Spinal cord (tissue), 10 donors: Measurements from ENCODE around the gene CHST4. TPM values are rescaled to one million over a fixed set of nuclear protein-coding genes. Genes with fewer than 3 reads are reported as not detected.

ENCODE experiments used
- DNase-seq, 6 donors: peaks; one replicate each; pipeline versions ENCODE4 v3.0.0 to v3.0.0-alpha.2; 2013 to 2015; ENCODE audit warnings: low spot score in 6 of 6, low read depth in 4 of 6
- H3K27ac ChIP-seq: one replicate; pipeline ENCODE4 v1.5.1; 2013; ENCODE audit warnings: low read depth, low read length, control low read depth
- H3K27me3 ChIP-seq: one replicate; pipeline ENCODE4 v1.6.1; 2013; ENCODE audit warnings: low read length; ENCODE audit not compliant: control insufficient read depth, insufficient read depth
- H3K36me3 ChIP-seq: one replicate; pipeline ENCODE4 v1.6.1; 2013; ENCODE audit warnings: low read length; ENCODE audit not compliant: control insufficient read depth, insufficient read depth
- H3K4me1 ChIP-seq: one replicate; pipeline ENCODE4 v1.6.1; 2013; ENCODE audit warnings: low read length; ENCODE audit not compliant: control insufficient read depth, insufficient read depth
- H3K4me3 ChIP-seq: one replicate; pipeline ENCODE4 v1.5.1; 2013; ENCODE audit warnings: low read depth, low read length, control low read depth
- H3K9me3 ChIP-seq: one replicate; pipeline ENCODE4 v1.6.1; 2013; ENCODE audit warnings: low read length; ENCODE audit not compliant: control insufficient read depth, insufficient read depth
- WGBS: methylation state at CpG from one replicate; pipeline ENCODE4 v1.1.5; 2013; ENCODE audit warnings: missing lambda C conversion rate; ENCODE audit not compliant: insufficient coverage; 5-methylcytosine and 5-hydroxymethylcytosine counted together
- polyA plus RNA-seq, 2 donors: library from polyadenylated mRNA; unstranded; fragments of 120-200 nt; gene quantifications; one replicate each; pipeline ENCODE4 v1.2.1, GENCODE V29; 2013; ENCODE audit not compliant: insufficient read length in 2 of 2
- total RNA-seq, 2 donors: library from RNA; depleted of rRNA in 1 of 2; stranded (reverse); fragments of 120-200 nt in 1 of 2; fragments of >200 nt in 1 of 2; gene quantifications; one replicate each; pipeline versions ENCODE4 v1.2.3 to v1.2.4, GENCODE V29; 2013 to 2014
- donor health status: healthy.

Gene CHST4
- total and polyA plus RNA-seq, 4 donors = 0.25 to 0.50 (median 0.36) TPM

DNA sequence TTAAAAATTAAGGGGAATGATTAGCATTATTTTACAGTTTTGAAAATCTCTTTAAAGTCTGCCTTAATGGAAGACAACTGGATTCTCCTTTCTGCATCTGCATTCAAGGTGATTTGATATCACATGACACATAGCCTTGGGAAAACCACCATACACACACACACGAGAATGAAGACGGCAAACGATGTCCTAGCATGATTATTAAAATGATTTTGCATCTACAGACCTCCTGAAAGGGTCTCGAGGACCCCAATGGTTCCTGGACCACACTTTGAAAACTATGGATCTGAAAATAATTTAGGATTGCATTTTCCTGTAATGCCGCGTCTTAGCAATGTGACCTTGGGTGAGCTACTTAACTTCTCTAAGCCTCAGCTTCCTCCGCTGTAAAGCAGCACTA is 11.8 kb upstream of the CHST4 start:
- H3K9me3 ChIP-seq = peaks cover 2% of the 10 kb centered on the region
- no peak overlapping the region for H3K4me3 ChIP-seq
- no CpG with 5 or more reads among the region's 7 CpGs for WGBS
- H3K36me3 ChIP-seq = no peaks in the 10 kb centered on the region
- H3K27me3 ChIP-seq = no peaks in the 10 kb centered on the region
- no peak for DNase-seq
- no peak overlapping the region for H3K27ac ChIP-seq
- H3K4me1 ChIP-seq = no peaks in the 10 kb centered on the region

- Histone ChIP-seq H3K4me3 (no peak overlapping the region), H3K9me3 (peaks cover 2% of the 10 kb centered on the region), H3K4me1 (no peaks in the 10 kb centered on the region), H3K27me3 (no peaks in the 10 kb centered on the region), H3K27ac (no peak overlapping the region), H3K36me3 (no peaks in the 10 kb centered on the region)
- no peak for DNase-seq
- WGBS = 93% methylated on average over 2 of the region's 3 CpGs
Measured at GRCh38 chr16:71515026-71515425, 11.2 kb upstream of the CHST4 start.

- peak overlapping the region; percentile 15 for H3K27ac ChIP-seq
- DNase-seq = no peak
- no peaks in the 10 kb centered on the region for H3K27me3 ChIP-seq
- no peak overlapping the region for H3K4me3 ChIP-seq
- H3K36me3 ChIP-seq = no peaks in the 10 kb centered on the region
- H3K9me3 ChIP-seq = no peaks in the 10 kb centered on the region
- H3K4me1 ChIP-seq = no peaks in the 10 kb centered on the region
- 81% methylated on average over 3 of the region's 3 CpGs for WGBS
Measured at GRCh38 chr16:71520550-71520949, 5.7 kb upstream of the CHST4 start.

DNA sequence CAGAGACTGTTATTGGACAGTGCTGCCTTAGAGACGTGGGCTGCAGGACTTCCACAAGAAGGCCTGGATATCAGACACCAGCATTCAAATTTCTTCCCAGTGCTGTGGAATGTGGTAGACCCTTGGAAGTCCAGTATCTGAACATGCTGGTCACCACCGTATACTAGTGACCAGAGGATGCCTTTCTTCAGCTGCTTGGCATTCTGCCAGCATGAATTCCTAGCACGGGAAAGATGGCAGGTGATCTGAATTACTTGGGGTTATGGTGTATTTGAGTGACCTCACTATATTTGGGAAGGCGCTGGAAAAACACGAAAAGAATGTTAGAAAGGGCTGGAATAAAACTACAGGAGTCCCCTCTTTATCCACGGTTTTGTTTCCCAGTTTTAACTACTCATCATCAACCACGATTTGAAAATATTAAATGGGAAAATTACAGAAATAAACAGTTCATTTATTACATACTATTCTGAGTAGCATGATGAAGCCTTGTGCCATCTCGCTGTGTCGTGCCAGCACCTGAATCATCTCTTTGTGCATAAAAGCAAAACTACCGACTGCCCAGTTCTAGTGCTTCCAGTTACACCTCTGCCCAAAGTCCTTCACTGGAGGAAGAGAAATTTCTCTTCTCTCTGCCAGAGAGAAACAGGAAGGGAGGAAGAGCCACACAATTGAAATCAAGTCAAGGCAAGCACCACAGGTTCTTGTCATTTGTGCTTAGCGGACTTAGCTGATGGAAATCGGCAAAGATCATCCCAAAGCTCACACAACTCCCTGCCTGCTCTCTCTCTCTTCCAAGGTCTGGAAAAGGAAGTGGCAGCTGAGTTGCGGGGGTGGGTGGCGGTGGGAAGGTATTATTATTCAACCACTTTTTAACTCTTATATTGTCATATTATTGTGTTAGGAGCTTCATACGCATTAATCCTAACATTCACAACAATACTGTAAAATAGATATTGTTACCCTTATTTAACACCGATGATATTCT is 1.4 kb upstream of the CHST4 start:
- Histone ChIP-seq H3K9me3 (no peaks in the 10 kb centered on the region), H3K36me3 (no peaks in the 10 kb centered on the region), H3K27ac (no peak overlapping the region), H3K4me1 (peaks cover 4% of the 10 kb centered on the region), H3K4me3 (no peak overlapping the region), H3K27me3 (peaks cover 5% of the 10 kb centered on the region)
- no peak for DNase-seq
- WGBS = 76% methylated on average over 3 of the region's 16 CpGs

GRCh38 chr16:71528257-71528656 is 2.0 kb downstream of the CHST4 start:
- Histone ChIP-seq H3K9me3 (no peaks in the 10 kb centered on the region), H3K27ac (no peak overlapping the region), H3K4me1 (peaks cover 4% of the 10 kb centered on the region), H3K4me3 (no peak overlapping the region), H3K27me3 (peaks cover 5% of the 10 kb centered on the region), H3K36me3 (no peaks in the 10 kb centered on the region)
- DNase-seq = no peak
- 89% methylated on average over 1 of the region's 1 CpG for WGBS

DNA sequence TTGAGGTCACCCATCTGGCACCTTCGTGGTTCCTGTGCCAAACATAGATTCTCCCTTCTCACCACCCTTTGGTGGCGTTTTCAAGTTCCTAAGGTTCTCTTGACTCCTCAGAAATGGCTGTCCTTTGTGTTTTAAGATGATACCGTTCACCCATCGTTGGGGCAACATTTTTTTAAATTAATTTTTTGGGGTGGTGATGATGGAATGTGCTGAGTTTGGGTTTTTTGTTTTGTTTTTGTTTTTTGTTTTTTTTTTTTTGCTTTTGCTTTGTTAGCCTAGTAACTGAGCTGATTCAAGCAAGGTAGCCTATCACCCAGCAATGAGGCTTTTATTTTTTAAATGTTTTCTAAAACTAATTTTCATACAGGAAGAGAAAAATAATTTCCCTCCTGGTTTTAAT is 2.6 kb downstream of the CHST4 start:
- WGBS = 92% methylated on average over 2 of the region's 4 CpGs
- H3K27ac ChIP-seq = no peak overlapping the region
- no peaks in the 10 kb centered on the region for H3K36me3 ChIP-seq
- H3K9me3 ChIP-seq = no peaks in the 10 kb centered on the region
- peaks cover 4% of the 10 kb centered on the region for H3K4me1 ChIP-seq
- H3K27me3 ChIP-seq = peaks cover 5% of the 10 kb centered on the region
- DNase-seq = no peak
- no peak overlapping the region for H3K4me3 ChIP-seq

DNA sequence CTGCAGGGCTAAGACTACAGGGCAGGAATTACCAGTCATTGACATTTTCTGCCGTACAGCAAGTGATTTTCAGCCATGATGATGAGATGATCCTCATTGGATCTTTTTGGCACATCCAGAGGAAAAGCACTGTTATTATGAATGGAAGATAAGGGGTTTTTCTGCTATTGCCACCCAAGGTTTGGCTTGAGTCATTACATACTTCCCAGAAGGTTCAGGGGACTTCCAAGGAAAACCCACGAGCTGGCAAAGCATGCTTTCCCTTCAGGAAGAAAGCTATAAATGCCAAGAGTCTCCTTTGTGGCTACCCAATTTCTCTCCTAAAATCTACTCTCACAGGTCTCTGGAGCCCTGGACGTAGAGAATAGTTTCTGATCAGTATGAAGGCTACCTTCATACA is 6.1 kb downstream of the CHST4 start:
- DNase-seq = no peak
- Histone ChIP-seq H3K27me3 (no peaks in the 10 kb centered on the region), H3K4me1 (no peaks in the 10 kb centered on the region), H3K4me3 (no peak overlapping the region), H3K9me3 (no peaks in the 10 kb centered on the region), H3K27ac (no peak overlapping the region), H3K36me3 (no peaks in the 10 kb centered on the region)
- WGBS = 90% methylated on average over 1 of the region's 3 CpGs

- H3K4me1 ChIP-seq = no peaks in the 10 kb centered on the region
- no peak for DNase-seq
- 93% methylated on average over 26 of the region's 28 CpGs for WGBS
- no peaks in the 10 kb centered on the region for H3K36me3 ChIP-seq
- no peaks in the 10 kb centered on the region for H3K27me3 ChIP-seq
- H3K4me3 ChIP-seq = no peak overlapping the region
- H3K27ac ChIP-seq = no peak overlapping the region
- H3K9me3 ChIP-seq = no peaks in the 10 kb centered on the region
Measured at GRCh38 chr16:71536752-71537499, 10.7 kb downstream of the CHST4 start.

- H3K27ac ChIP-seq = no peak overlapping the region
- WGBS = 69% methylated on average over 6 of the region's 6 CpGs
- no peak overlapping the region for H3K4me3 ChIP-seq
- no peaks in the 10 kb centered on the region for H3K4me1 ChIP-seq
- no peaks in the 10 kb centered on the region for H3K27me3 ChIP-seq
- DNase-seq = peak in 2 of 6 donors; percentile 47 to 67
- H3K36me3 ChIP-seq = no peaks in the 10 kb centered on the region
- no peaks in the 10 kb centered on the region for H3K9me3 ChIP-seq
Measured at GRCh38 chr16:71537643-71538042, 11.4 kb downstream of the CHST4 start.
